ENCODE results near the gene HMGXB3. TPM values are rescaled to one million over a fixed set of nuclear protein-coding genes. Genes with fewer than 3 reads are reported as not detected.
"Not testable (repeated sequence)": the region's sequence is repeated elsewhere in the genome, so short reads cannot be mapped to it uniquely, and the experiment has no call there.

HMGXB3 gene
- total RNA-seq, 1 donor from 2014 or later: 50.4 TPM

GRCh38 chr5:150022158-150022531 lies 21.6 kb downstream of the HMGXB3 start:
- peak; percentile 98 for DNase-seq (ENCODE audit: low read depth)

- DNase-seq (ENCODE audit: low read depth): peak; percentile 81
Observed at GRCh38 chr5:150022681-150023080, 22.1 kb downstream of the HMGXB3 start.

- DNase-seq (ENCODE audit: low read depth): no peak
Observed at GRCh38 chr5:150023136-150023535, 22.6 kb downstream of the HMGXB3 start.

GRCh38 chr5:150024346-150024984 lies 23.9 kb downstream of the HMGXB3 start:
- no peak for DNase-seq (ENCODE audit: low read depth)

GRCh38 chr5:150026682-150027172 lies 26.2 kb downstream of the HMGXB3 start:
- no peak for DNase-seq (ENCODE audit: low read depth)

GRCh38 chr5:150028047-150028446 lies 27.5 kb downstream of the HMGXB3 start:
- DNase-seq (ENCODE audit: low read depth): not testable (repeated sequence)

- DNase-seq (ENCODE audit: low read depth): no peak
Observed at GRCh38 chr5:150033334-150033733, 32.8 kb downstream of the HMGXB3 start.

GRCh38 chr5:150034662-150035061 lies 34.1 kb downstream of the HMGXB3 start:
- DNase-seq (ENCODE audit: low read depth): peak; percentile 64

GRCh38 chr5:150035139-150035895 lies 34.8 kb downstream of the HMGXB3 start:
- DNase-seq (ENCODE audit: low read depth): no peak

GRCh38 chr5:150036513-150036912 lies 36.0 kb downstream of the HMGXB3 start:
- peak; percentile 14 for DNase-seq (ENCODE audit: low read depth)

GRCh38 chr5:150038547-150038946 lies 38.0 kb downstream of the HMGXB3 start:
- DNase-seq (ENCODE audit: low read depth): no peak

GRCh38 chr5:150042459-150042858 lies 41.9 kb downstream of the HMGXB3 start:
- DNase-seq (ENCODE audit: low read depth): no peak

GRCh38 chr5:150043657-150044328 lies 43.3 kb downstream of the HMGXB3 start:
- DNase-seq (ENCODE audit: low read depth): no peak

GRCh38 chr5:150044329-150044681 lies 43.8 kb downstream of the HMGXB3 start:
- peak; percentile 42 for DNase-seq (ENCODE audit: low read depth)

- no peak for DNase-seq (ENCODE audit: low read depth)
Observed at GRCh38 chr5:150044712-150045111, 44.2 kb downstream of the HMGXB3 start.

- DNase-seq (ENCODE audit: low read depth): no peak
Observed at GRCh38 chr5:150045549-150045948, 45.0 kb downstream of the HMGXB3 start.

GRCh38 chr5:150046031-150046430 lies 45.5 kb downstream of the HMGXB3 start:
- DNase-seq (ENCODE audit: low read depth): no peak

GRCh38 chr5:150050172-150050811 lies 49.8 kb downstream of the HMGXB3 start:
- DNase-seq (ENCODE audit: low read depth): peak; percentile 87

GRCh38 chr5:150051657-150052195 lies 51.2 kb downstream of the HMGXB3 start:
- DNase-seq (ENCODE audit: low read depth): no peak

GRCh38 chr5:150052226-150052955 lies 51.9 kb downstream of the HMGXB3 start:
- DNase-seq (ENCODE audit: low read depth): no peak

Measured in renal cortical epithelial cell (primary cell).